HG03354 (cell line): ENCODE data around the gene TEX22.
A peak's percentile ranks its signal among the peaks of the same experiment; 100 is the strongest.

ENCODE experiments used
- ATAC-seq: cut with Tn5 transposase; IDR thresholded peaks from one replicate; pipeline ENCODE4 v1.9.1; 2021; ENCODE audit warnings: mild to moderate bottlenecking; ENCODE audit not compliant: unreplicated experiment, poor library complexity, severe bottlenecking

The TEX22 gene

GRCh38 chr14:105433161-105433605 lies 34.8 kb downstream of the TEX22 start:
- ATAC-seq: no peak

- ATAC-seq: no peak
Observed at GRCh38 chr14:105436402-105436801, 38.1 kb downstream of the TEX22 start.

GRCh38 chr14:105436891-105437722 lies 38.8 kb downstream of the TEX22 start:
- ATAC-seq: no peak

GRCh38 chr14:105437723-105438500 lies 39.6 kb downstream of the TEX22 start:
- no peak for ATAC-seq

GRCh38 chr14:105439179-105439578 lies 40.8 kb downstream of the TEX22 start:
- no peak for ATAC-seq

- no peak for ATAC-seq
Observed at GRCh38 chr14:105439710-105440553, 41.6 kb downstream of the TEX22 start.

- ATAC-seq: no peak
Observed at GRCh38 chr14:105440554-105440900, 42.2 kb downstream of the TEX22 start.

GRCh38 chr14:105440992-105441391 lies 42.7 kb downstream of the TEX22 start:
- no peak for ATAC-seq

- ATAC-seq: no peak
Observed at GRCh38 chr14:105442125-105442524, 43.8 kb downstream of the TEX22 start.

- ATAC-seq: no peak
Observed at GRCh38 chr14:105442834-105443233, 44.5 kb downstream of the TEX22 start.

- ATAC-seq: no peak
Observed at GRCh38 chr14:105444859-105445258, 46.5 kb downstream of the TEX22 start.

GRCh38 chr14:105445290-105445689 lies 47.0 kb downstream of the TEX22 start:
- no peak for ATAC-seq

- no peak for ATAC-seq
Observed at GRCh38 chr14:105445901-105446845, 47.8 kb downstream of the TEX22 start.

GRCh38 chr14:105446971-105447370 lies 48.6 kb downstream of the TEX22 start:
- no peak for ATAC-seq

GRCh38 chr14:105447651-105448640 lies 49.6 kb downstream of the TEX22 start:
- no peak for ATAC-seq

GRCh38 chr14:105448706-105449111 lies 50.4 kb downstream of the TEX22 start:
- ATAC-seq: peak; percentile 47

GRCh38 chr14:105449276-105450122 lies 51.2 kb downstream of the TEX22 start:
- ATAC-seq: no peak
